ENCODE data around the gene FTO.

FTO gene

DNA sequence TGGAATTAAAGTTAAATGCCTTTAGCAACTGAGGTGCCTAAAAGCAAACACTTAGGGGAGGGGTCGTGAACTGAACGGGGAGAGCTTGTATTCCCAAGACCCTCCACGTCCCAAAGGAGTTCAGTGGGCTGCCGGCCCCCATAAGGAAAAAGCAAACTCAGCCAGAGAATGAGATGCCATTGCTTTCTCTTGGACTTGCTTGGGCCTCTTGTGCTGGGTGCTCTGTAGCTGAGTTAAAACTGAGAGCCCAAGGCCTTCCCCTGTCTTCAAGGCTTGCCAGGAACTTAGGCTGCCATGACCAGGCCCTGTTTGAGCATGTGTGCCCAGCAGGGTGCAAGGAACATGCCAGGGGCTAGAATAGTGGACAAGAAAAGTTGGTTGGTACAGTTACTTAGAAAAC lies 382.8 kb downstream of the FTO start:
- DNase-seq (ENCODE audit: low spot score), result no peak

- DNase-seq (ENCODE audit: low spot score), result no peak
Observed at GRCh38 chr16:54090602-54091001, 386.6 kb downstream of the FTO start.

GRCh38 chr16:54093281-54093680 lies 389.3 kb downstream of the FTO start:
- DNase-seq (ENCODE audit: low spot score), result no peak

- no peak for DNase-seq (ENCODE audit: low spot score)
Observed at GRCh38 chr16:54094641-54095040, 390.7 kb downstream of the FTO start.

- no peak for DNase-seq (ENCODE audit: low spot score)
Observed at GRCh38 chr16:54096607-54097006, 392.7 kb downstream of the FTO start.

- DNase-seq (ENCODE audit: low spot score), result no peak
Observed at GRCh38 chr16:54097774-54098173, 393.8 kb downstream of the FTO start.

- DNase-seq (ENCODE audit: low spot score), result no peak
Observed at GRCh38 chr16:54098247-54098646, 394.3 kb downstream of the FTO start.

DNA sequence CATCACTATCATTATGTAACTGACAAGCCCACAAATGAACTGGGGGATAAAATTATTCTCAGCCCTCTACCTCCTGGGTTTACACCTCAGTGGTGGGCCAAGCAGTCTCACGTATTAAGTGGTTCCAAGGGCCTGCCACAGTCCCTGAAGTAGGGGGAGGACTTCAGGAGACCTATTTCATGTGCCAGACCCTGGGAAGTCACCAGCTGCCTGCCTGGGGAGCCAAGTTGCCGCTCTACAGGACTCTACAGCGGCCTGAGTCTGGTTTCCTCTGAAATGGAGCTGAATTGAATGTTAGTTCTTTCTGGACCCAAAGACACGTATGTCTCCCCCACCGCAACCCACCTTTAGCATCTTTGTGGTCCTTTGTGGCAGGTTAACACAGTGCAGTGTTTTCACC lies 395.7 kb downstream of the FTO start:
- no peak for DNase-seq (ENCODE audit: low spot score)

GRCh38 chr16:54102888-54103866 lies 399.2 kb downstream of the FTO start:
- DNase-seq (ENCODE audit: low spot score), result no peak

GRCh38 chr16:54106057-54106456 lies 402.1 kb downstream of the FTO start:
- DNase-seq (ENCODE audit: low spot score), result no peak

- DNase-seq (ENCODE audit: low spot score), result no peak
Observed at GRCh38 chr16:54107583-54108202, 403.7 kb downstream of the FTO start.

DNA sequence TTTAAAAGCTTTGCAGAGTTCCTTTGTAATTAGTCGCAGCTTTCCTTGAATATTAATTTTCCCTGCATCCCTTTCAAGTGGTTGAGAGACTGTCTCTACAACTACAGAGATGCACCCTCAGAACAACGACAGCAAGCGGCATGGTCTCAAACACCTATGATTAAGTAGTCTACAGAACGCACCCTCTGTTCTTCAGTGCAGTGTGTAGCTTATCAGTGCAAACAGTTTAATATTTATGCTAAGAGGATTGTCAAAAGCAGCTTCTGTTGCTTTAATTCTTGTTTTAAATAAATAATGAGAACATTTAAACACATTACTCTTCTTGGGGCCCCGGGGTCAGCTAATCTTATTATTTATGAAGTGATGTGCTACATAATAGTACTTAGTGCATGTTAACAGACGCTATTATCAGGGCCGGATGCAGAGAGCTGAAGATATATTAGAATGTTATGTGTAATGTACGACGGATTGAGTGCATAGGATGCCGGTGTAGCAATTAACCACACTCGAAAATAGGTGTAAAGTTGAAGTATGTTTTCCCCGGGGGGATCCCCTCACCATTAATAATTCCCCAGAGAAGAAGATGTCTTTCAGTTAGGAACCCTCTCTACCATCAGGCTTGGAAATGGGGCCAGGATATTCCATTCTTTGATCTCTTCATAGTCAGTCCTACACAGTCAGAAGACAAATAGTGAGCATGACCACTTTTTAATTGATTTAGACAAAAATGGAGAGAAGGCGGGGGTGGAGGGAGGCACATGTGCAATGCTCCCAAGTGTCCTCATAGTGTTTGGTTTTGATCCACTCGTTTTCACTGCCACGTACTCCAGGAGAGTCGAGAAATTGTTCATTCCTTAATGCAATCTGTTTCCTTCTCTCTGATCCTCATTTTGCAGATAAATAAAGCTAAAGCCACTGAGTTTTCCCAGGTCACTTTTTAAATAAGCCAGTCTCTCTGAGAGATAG lies 406.3 kb downstream of the FTO start:
- no peak for DNase-seq (ENCODE audit: low spot score)

DNA sequence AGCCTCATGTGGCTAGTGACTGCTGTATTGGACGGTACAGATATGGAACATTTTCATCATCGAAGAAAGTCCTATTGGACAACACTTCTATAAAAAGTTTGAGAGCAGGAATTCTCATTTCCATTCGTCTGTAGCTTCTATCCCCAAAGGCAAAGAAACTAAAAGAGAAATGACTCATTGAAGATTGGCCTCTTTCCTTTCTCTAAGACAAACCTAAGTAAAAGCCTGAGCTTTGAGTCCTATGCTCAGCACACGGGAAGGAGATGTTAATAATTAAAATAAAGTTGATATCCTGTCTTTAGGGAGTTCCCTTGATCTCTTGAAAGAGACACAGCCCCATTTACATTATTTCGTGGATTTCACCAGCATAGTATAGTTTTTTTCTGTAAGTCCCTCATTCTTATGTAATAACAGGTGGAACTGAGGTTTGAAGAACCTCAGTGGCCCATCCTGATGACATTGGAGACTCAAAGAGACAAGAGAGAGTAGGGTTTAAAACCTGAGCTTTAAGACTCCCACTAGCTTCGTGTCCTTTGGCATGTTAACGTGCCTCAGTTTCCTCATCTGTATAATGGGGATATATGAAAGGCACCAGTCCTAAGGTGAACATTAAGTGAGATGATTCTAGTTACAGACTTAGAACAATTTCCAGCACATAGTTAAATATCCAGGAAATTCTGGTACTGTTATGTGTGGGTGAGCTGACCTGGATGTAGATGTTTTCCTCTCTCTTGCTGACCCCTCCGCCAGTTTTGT lies 408.7 kb downstream of the FTO start:
- no peak for DNase-seq (ENCODE audit: low spot score)

GRCh38 chr16:54115558-54115957 lies 411.6 kb downstream of the FTO start:
- no peak for DNase-seq (ENCODE audit: low spot score)

DNA sequence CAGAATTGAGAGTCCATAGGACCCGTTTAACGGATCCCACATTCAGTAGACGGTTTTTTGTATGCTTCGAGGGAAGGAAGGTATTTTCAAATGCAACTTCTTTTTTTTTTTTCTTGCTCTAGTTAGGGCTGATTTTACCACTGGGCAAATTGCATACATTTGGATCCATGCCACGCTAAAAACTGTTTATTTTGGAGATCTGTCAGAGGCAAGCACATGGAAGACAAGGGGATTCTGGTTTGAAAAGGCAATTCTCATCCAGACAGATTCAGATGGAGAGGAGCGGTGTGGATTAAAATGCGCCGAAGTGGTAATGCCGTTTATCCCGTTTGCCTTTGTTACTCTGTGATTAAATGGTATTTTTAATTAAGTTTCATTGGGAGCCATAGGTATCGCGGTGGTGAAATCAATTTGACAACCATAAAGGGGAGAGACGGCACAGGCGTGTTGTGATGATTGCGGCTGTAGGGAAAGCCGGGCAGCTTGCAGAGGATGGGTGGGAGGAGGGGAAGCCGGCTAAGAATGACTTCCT lies 412.2 kb downstream of the FTO start:
- no peak for DNase-seq (ENCODE audit: low spot score)

GRCh38 chr16:54118846-54119245 lies 414.9 kb downstream of the FTO start:
- no peak for DNase-seq (ENCODE audit: low spot score)

DNA sequence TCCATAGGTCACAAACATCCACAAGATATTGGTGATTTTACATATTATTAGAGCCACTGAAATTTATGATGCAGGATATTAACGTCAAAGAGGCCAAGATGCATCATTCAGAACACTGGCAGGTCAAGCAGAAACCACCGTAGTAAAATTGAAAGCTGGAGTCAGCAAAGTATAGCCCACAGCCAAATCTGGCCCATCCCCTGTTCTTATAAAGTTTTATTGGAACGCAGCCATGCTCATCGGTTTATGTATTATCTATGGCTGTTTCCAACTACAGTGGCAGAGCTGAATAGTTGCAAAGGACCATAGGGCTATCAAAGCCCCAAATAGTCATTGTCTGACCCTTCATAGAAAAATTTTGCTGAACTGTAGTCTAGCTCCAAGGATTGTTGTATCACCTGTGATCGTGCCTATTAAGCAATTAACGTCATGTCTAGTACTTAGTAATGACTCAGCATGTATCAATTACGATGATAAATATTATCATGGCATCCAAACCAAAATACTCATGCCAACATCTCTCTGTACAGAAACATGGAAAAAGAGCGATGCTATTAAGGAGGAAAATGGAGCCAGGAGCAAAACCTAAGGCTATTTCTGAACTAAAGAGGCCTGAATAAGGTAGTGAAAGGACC lies 417.0 kb downstream of the FTO start:
- no peak for DNase-seq (ENCODE audit: low spot score)

DNA sequence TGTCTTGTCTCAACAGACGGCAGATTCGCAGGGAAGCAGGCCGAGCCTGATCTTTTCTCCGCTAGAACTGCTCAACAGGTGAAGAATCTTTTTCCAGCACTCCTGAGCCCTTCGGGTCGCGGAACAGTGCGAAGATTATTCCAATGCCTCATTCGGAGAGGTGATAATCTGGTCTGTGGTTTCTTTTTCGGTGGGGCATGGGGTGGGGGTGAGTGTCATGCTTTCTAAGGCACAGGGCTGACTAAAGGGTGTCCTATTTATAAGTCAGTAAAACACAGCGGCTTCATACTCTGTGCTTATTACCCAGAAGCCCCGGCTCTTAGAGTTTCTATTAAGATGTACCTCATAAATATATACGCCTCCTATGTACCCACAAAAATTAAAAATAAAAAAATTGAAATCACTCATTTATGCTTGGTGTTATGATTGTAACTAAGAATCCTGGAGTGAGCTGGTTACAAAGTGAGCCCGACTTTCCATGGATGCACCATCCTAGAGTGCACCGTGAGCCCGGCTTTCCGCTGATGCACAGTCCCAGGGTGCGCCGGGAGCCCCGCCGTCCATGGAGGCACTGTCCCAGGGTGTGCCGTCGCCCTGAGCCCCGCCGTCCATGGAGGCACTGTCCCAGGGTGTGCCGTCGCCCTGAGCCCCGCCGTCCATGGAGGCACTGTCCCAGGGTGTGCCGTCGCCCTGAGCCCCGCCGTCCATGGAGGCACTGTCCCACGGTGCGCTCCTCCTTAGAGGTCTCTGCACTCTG lies 417.8 kb downstream of the FTO start:
- DNase-seq (ENCODE audit: low spot score), result no peak

- no peak for DNase-seq (ENCODE audit: low spot score)
Observed at GRCh38 chr16:54123766-54124165, 419.8 kb downstream of the FTO start.

All from RKO (cell line).